HG03039 (cell line): Measurements from ENCODE around the gene SPACA6.

Source experiments
- ATAC-seq: cut with Tn5 transposase; IDR thresholded peaks from one replicate; pipeline ENCODE4 v1.9.1; 2021; ENCODE audit warnings: mild to moderate bottlenecking, moderate library complexity; ENCODE audit not compliant: unreplicated experiment

Gene SPACA6

DNA sequence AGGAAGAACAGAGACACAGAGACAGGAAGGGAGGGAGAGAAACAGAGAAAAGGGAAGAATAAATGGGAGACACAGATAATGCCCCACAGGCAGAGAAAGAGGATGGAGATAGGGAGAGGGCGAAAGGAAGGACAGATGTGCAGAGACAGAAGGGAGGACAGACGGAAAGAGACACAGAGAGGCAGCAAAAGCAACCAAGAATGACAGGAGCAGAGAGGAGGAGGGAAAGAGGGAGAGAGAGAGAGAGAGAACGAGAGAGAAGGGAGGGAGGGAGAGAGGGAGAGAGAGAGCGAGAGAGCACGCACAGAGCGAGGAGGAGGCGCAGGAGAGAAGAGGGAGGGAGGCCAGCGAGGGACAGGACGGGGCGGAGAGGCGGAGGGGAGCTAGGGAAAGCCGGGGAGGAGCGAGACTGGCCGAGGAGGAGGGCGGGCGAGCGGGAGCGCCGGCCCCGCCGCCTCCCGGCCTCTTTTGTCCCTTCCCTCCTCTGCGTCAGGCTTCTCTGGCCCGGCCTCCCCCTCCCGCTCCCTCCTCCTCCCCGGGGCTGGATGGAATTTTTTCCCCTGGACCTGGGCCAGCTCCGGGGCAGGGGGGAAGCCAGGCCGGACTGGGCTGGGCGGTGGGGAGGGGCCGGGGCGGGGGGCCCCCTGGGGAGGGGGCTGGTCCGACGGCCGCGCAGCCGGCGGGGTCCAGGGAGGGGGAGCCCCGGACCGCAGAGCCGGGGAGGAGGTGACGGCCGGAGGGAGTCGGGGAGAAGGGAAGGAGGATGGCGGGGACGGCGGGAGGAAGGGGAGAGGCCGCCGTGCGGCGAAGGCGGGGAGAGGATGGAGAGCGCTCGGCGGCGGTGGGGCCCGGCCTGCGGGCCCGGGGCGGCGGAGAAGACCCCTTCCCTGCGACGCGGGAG, 4.2 kb upstream of the SPACA6 start:
- ATAC-seq, result no peak

DNA sequence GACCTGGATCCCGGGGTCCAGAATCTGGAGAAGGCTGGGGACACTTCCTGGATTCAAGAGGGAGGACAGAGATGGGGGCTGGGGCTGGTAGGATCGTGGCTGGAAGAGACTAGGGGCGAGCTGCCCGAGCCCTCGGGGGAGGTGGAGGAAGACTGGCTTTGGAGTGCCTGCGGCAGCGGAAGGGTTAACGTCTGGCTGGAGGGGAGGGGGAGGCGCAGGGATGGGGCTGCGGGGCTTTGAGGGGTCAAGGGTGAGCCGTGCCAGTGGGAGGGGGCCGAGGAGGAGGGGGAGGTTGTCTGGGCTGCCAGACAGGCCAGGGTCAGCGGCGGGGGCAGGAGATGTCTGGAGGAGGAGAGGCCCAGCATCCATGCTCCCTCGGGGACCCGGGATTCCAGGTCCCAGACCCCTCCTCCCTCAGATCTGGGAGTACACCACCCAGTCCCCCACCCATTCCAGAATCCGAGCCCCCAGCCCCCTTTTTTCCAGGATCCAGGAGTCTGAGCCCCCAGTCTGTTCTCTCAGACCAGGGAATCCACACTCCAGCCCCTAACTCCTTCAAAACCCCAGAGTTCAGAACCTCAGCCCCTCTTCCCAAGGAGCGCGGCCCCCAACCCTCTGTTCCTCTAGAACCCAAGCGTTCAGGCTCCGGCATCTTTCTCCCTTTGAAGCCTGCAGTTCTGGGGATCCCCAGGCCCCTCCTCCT, 3.2 kb upstream of the SPACA6 start:
- ATAC-seq, result no peak

DNA sequence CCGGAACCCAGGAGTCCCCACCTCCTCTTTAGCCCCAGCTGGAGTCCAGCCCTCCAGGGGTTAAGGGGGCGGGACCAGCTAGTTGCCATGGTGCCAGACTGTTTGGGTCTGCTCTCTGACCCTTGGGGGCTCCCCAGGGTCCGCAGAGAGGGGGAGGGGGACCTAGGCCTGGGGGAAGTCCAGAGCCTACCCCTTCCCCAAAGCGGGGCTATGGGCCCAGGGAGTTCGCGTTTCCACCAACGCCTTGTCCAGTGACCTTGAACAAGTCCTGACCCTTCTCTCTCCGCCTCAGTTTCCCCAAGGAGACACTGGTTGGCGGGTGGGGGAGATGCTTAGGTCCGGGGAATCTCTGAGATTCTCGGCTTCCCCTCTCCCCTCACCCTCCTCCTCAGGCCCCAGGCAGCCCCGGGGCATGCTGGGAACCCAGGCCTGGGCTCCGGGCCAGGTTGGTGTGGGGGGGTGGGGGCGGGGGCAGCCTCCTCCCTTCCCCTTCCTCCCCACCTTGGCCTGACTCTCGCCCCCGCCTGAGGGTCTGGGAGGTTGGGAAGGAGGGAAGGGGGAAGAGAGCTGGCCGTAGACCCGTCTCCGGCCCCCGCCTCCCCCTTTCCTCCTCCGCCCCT, 2.6 kb upstream of the SPACA6 start:
- ATAC-seq, result no peak

DNA sequence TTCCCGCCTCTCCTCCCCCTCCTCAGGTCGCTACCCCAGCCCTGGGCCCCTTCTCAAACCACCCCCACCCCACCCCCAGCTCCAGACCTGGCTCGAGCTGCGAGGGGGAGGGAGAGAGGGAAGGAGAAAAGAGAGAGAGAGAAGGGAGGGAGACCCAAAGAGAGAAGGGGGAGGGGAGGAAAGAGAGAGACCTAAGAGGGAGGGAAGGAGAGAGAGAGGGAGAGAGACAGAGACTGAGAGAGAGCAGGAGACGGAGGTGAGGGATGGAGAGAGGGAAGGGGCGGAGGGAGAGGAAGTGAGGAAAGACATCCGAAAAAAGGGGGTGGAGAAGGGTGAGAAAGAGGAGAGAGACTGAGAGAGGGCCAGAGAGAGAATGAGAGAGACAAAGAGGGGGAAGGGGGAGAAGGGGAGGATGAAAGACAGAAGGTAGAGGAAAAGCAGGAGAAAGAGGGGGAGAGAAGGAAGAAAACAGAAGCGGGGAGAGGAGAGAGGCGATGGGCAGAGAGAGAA, 2.0 kb upstream of the SPACA6 start:
- ATAC-seq, result no peak

DNA sequence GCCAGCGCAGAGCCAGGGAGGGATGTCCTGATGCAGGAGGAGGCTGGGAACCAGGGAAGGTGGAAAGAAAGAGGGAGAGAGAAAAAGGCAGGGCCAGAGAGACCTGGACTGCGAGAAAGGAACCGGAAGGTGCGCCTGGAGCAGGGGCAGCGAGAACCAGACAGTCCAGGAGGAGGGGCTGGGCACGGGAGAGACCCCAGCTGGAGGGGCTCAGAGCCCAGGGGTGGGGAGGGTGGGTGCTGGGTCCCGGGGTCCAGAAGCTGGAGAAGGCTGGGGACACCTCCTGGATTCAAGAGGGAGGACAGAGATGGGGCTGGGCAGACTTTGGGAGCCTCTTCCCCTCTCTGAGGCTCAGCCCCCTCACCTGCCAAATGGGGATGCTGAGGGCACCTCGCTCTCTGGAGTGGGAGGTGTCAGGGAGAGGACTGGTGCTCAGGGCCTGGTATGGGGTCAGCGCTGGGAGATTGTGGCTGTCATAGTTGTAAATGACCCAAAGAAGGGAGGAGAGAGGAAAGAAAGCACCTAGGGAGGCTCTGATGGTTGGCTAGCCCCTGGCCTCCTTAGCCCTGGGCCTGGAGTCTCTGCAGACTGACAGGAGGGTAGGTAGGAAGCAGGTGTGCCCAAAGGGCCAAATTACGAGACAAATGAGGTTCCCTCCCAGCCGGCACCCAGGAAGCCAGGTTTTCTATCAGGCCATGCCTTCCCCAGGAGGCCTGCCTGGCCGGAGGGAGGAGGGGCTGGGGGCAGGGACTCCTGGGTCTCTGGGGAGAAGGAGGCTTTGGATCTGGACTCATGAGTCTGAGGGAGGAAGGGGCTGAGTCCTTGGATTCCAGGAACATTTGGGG, 1.3 kb upstream of the SPACA6 start:
- ATAC-seq, result no peak

DNA sequence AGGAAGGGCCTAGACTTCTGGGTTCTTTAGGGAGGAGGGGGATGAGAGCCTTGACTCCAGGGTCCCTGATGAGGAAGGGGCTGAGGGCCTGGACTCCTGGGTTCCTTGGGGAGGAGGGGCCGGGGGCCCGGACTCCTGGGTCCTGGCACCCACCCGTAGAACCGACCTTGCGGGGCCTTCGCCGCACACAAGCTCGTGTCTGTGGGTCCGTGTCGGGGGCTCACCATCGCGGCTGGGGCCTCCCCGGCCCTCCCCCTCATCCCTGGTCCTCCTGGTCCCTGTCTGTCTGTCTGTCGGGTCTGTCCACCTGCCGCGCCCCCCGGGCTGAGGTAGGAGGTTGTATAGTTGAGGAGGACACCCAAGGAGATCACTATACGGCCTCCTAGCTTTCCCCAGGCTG, 662 bp upstream of the SPACA6 start:
- no peak for ATAC-seq

DNA sequence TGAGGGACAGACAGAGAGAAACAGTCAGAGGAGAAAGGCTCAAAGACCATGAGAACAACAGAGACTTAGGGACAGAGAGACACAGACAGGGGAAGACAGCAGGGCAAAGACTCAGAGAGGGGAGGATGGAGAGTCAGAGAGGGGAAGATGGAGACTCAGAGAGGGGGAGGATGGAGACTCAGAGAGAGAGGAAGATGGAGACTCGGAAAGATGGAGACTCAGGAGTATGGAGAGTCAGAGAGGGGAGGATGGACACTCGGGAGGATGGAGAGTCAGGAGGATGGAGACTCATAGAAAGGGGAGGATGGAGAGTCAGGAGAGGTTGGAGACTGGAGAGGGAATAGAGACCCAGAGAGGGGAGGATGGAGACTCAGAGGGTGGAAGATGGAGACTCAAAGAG, 689 bp downstream of the SPACA6 start:
- ATAC-seq, result no peak

DNA sequence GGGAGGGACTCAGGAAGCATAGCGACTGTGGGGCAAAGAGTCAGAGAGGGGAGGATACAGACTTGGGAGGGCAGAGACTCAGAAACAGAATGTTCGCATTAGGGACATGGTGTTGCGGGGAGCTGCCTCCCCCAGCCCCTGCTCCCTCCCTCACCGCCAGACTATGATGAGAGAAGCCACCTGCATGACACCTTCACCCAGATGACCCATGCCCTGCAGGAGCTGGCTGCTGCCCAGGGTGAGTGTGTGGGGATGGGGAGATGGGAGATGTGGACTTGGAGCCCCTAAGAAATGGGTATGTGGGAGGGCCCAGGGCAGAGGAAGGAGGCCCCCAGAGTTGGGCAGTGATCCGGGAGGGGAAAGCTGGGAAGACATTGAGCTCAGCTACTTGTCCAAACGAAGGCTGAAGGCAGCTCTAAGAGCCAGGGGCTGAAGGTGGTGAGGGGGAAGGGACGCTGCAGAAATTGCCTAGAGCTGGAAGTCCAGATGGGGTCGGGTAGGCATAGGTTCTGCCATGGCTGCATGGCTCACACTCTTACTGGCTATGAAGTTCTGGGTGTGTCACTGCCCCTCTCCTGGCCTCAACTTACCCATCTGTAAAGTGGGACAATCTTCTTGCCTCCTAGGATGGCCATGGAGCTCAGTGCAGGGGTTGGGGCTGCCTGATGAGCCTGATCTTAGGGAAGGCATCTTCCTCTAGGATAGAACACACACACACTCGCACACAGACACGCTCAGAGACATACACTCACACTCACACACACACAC, 1.4 kb downstream of the SPACA6 start:
- ATAC-seq, result no peak

DNA sequence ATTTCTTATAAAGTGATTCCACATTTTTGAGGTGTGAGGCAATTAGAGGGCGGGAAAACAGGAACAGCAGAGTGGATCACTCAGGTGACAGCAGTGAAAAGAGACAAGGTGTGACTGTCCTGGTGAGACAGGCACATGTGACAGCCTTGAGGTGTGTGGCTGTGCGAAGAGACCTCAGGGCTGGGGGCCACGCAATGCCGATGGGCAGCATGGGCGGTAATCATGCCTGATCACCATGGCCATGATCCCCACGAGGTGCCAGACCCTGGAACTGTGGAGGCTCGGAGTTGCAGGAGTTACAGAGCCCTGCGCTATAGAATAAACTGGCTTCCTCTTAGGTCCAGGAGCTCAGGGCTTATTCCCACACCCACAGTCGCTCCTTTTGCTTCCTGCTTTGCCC, 2.0 kb downstream of the SPACA6 start:
- ATAC-seq, result no peak

DNA sequence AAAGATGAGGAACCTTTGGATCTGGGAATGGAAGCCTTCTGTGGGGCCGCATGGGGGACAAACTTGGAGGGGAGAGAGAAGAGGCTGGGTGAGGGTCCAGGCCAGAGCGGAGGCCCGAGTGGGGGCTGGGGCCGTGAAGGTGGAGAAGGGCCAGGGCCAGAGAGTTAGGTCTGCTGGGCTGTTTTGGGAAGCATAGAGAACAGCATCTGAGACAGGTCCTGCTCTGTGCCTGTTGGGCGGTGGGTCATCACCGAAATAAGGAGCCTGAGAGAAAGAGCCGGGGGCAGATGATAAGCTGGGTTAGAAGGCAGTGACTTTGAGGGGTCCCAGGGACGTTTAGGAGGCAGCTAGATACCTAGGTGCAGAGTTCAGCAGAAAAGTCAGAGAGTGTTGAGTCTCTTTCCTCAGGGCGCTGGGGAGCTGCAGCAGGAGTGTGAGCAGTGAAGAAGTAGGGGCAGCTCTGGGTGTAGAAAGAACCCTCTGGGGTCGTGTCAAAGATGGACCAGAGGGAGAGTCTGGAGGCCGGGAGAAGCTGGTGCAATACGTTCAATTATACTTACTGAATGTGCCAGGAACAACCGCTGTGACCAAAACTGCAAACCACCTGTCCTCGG, 2.7 kb downstream of the SPACA6 start:
- no peak for ATAC-seq

DNA sequence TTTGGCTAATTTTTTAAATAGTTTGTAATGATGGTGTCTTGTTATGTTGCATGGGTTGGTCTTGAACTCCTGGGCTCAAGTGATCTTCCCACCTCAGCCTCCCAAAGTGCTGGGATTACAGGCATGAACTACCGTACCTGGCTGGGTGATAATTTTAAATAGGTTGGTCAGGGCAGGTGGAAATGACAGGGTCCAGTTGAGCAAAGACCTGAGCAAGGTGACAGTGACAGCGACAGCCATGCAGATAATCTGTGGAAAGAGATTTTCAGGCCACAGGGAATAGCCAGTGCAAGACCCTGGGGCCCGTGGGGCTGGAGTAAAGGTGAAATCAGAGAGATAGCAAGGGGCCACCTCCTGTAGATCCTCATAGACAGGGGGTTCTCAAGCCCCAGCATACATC, 3.5 kb downstream of the SPACA6 start:
- ATAC-seq, result no peak

DNA sequence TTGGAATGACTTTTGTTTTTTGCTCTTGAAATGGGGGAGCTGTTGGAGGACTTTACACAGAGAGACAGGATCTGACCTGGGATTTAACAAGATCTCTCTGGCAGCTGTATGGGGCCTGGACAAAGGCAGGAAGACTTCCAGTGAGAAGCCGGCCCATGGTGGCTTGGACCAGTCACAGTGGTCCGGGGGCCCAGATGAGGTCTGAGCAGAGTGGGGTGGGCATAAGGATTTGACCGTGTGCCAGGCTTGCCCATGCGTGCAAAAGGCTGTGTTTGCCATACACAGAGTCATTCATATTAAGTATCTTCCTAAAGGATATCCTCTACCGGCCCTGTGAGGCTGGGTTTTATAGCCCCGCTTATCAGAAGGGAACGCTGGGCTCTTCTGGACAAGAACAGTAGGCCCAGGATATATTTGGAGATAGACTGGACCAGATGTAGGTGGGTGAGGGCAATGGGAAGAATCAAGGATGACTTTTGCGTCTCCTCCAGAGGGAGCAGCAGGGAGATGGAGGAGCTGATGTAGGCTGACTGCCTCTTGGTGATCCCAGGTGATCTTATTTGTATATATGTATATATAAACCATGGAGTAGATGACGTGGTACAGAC, 4.1 kb downstream of the SPACA6 start:
- no peak for ATAC-seq

DNA sequence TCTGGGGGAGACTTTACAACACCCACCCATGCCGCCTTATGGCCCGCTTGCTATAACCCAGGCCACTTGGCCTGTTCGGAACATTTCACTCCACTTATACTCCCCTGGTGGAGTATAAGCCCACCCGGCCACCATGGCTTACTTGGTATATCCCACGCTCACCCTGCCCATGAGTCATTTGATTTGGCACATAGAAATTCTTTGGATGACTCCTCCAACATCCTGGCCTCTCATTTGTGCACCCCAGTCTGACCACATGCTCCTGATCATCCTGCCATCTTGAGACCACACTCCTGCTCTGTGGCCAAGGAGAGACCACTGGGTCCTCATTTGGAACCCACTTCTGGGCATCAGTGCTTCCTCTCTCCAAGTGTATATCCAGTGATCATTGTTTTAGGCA, 5.2 kb downstream of the SPACA6 start:
- no peak for ATAC-seq

DNA sequence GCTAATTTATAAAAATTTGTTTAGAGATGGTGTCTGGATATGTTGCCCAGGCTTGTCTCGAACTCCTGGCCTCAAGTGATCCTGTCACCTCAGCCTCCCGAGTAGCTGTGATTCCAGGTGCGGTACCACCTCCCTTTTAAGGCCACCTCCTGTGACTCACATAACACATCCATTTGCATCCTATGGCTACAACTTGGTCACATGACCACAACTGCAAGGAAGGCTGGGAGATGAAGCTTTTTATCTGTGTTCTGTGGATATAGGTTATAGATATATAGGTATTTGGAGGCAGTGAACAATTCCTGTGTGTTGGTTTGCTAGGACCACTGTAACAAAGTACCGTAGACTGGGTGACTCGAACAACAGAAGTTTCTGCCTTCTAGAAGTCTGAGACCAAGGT, 6.0 kb downstream of the SPACA6 start:
- ATAC-seq, result no peak

DNA sequence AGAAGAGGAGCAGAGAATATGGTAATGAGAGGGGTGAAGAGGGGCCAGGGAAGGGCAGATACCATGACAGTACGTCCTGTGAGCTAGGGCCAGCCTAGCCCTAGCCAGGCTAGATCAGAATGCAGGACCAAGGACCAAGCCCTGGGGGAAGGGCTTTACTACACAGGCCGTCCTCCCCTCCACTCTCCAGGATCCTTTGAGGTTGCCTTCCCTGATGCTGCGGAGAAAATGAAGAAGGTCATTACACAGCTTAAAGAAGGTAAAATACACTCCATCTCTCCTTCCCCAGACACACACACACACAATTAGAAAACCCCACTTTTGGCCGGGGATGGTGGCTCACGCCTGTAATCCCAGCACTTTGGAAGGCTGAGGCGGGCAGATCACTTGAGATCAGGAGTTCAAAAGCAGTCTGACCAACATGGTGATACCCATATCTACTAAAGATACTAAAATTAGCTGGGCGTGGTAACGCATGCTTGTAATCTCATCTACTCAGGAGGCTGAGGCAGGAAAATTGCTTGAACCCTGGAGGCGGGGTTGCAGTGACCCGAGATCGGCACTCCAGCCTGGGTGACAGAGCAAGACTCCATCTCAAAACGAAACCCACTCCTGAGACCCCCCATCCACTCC, 8.5 kb downstream of the SPACA6 start:
- ATAC-seq, result no peak

DNA sequence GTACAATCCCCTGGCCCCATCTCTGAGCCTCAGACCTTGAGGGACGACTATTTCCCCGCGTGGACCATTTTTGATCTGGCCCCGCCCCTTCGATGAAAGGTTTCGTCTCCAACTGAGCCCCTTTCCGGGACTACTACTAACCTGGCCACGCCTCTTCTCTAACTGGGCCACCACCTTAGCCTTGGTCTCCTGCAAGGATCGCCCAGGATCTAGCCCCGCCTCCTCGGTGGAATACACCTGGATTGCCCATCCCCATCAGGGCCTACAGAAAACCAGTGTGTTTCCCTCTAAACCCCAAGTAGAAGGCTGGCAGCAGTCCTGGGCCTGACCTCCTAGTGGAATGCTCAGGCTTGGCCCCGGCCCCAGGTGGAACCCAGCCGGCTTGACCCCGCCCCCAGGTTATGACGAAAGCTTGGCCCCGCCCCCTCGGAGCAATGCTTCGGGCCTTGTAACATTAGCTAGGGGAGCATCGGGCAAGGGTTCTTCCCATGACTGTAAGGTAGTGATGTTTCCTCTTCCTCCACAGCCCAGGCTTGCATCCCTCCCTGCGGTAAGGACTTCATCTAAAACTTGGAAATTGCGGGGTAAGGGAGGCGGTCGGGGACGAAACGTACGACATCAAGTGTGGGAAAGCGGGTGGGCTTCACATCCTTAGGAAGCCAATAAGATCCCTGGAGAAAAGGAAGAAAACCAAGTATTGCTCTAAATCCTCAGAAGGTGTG, 9.1 kb downstream of the SPACA6 start:
- ATAC-seq, result no peak

DNA sequence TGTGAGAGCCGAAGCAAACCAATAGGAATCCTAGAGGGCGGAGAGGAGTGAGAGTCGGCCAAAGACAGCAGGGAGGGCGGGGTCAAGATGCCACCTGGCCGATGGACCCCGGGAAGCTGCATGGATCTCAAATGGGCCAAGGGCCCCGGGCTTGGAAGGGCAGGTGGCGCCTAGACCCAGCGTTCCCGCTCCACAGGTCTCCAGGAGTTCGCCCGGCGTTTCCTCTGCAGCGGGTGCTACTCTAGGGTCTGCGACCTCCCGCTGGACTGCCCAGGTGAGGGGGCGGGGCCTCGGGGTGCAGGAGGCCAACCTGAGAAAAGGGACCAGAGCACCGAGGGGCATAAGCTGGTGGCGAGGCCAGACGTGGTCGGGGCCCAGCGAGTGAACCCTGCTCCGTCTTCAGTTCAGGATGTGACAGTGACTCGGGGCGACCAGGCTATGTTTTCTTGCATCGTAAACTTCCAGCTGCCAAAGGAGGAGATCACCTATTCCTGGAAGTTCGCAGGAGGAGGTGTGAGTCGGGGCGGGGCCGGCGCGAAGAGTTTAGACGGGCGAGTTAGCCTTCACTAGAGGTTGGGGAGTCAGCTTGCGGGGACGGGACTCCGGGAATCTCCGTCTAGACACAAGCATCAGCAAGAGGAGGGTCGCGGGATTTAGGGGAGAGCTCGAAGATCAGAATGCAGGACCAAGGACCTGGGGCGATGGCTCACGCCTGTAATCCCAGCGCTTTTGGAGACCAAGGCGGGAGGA, 9.9 kb downstream of the SPACA6 start:
- ATAC-seq, result no peak
